ENCODE measurements around the gene ADAM22. TPM values are rescaled to one million over a fixed set of nuclear protein-coding genes. Genes with fewer than 3 reads are reported as not detected.

ADAM22 gene
- total and polyA plus RNA-seq, 2 donors (not counting 1 experiment from before 2014, with no cell fraction given), result 0.18 to 0.66 TPM

DNA sequence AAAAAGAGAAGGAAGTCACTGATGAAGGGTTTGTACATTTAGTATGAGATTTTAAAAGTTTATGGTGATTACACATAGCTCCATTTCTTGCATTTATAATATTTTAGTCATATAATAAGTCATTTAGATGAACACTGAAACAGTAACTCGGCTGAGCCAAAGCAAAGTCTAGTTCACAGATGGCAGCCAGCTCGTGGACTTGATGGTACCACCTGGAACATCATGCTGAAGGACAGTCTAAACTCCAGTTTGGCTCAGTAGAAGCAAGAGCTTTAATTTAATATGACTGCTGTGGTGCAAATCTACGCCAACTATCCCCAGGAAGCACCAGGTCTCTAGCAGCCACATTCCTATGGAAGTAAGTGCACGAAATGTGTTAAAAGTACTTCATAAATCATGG, 269.4 kb downstream of the ADAM22 start:
- H3K36me3 ChIP-seq (ENCODE audit: control insufficient read depth, insufficient read depth, low read length), result peaks cover 8% of the 10 kb centered on the region
- no peak for DNase-seq (ENCODE audit: low read depth in 2 of 2)
- no peaks in the 10 kb centered on the region for H3K79me2 ChIP-seq (ENCODE audit: control insufficient read depth, insufficient read depth, low read length)
- no peak overlapping the region for H3K4me2 ChIP-seq (ENCODE audit: extremely low read depth, insufficient read depth, low read length)
- no peak overlapping the region for H3K4me3 ChIP-seq (replicated peaks in 1 of 4; ENCODE audit: control extremely low read depth in 1 of 4, insufficient read depth in 1 of 4, low read depth in 3 of 4, low read length in 4 of 4)
- no peak overlapping the region for H3K27ac ChIP-seq (ENCODE audit: insufficient read depth, low read length)
- H4K20me1 ChIP-seq (ENCODE audit: control insufficient read depth, extremely low read depth, insufficient read depth, low read length), result no peaks in the 10 kb centered on the region
- H3K4me1 ChIP-seq (ENCODE audit: control insufficient read depth, extremely low read depth, insufficient read depth, low read length), result no peaks in the 10 kb centered on the region
- no peaks in the 10 kb centered on the region for H3K9me3 ChIP-seq (ENCODE audit: control insufficient read depth, insufficient read depth, low read depth, low read length)
- H3K9ac ChIP-seq (ENCODE audit: insufficient read depth, low read length), result no peak overlapping the region
- no peak overlapping the region for H2AFZ ChIP-seq (ENCODE audit: low read length)
- H3K27me3 ChIP-seq (ENCODE audit: control insufficient read depth, insufficient read depth, low read length), result no peaks in the 10 kb centered on the region
- TF ChIP-seq, protein P1, sequence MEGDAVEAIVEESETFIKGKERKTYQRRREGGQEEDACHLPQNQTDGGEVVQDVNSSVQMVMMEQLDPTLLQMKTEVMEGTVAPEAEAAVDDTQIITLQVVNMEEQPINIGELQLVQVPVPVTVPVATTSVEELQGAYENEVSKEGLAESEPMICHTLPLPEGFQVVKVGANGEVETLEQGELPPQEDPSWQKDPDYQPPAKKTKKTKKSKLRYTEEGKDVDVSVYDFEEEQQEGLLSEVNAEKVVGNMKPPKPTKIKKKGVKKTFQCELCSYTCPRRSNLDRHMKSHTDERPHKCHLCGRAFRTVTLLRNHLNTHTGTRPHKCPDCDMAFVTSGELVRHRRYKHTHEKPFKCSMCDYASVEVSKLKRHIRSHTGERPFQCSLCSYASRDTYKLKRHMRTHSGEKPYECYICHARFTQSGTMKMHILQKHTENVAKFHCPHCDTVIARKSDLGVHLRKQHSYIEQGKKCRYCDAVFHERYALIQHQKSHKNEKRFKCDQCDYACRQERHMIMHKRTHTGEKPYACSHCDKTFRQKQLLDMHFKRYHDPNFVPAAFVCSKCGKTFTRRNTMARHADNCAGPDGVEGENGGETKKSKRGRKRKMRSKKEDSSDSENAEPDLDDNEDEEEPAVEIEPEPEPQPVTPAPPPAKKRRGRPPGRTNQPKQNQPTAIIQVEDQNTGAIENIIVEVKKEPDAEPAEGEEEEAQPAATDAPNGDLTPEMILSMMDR (conservative IDR thresholded peaks at IDR 0.05 in 1 of 2, IDR thresholded peaks at IDR 0.05 in 1 of 2; ENCODE audit: low read depth in 1 of 2, low read length in 2 of 2), result no peak
- no peak for TF ChIP-seq EZH2 (IDR thresholded peaks at IDR 0.05; ENCODE audit: low read length, missing control alignments)

DNA sequence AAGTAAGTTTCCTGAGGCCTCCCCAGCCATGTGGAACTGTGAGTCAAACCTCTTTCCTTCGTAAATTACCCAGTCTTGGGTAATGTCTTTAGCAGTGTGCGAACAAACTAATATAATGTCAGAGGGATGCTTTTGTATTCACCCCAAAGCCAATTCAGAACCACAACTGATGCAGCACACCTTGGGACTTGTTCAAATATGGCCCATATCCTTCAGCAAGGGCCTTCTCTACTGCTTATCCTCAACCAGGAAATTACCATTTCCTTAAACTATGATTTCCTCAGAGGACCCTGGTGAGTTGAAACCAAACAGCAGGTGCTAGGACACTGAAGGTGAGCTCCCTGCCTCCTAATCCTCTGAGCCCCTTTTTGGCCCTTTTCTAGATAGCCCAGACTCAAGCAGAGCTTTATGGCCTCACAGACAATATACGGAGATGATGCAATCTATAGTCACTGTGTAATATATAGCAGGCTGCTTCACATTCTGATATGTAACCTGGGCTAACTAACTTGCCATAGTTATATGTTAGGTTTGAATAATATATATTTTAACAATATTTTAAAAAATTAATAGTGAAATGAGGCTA, 270.6 kb downstream of the ADAM22 start:
- no peak for TF ChIP-seq EZH2 (IDR thresholded peaks at IDR 0.05; ENCODE audit: low read length, missing control alignments)
- TF ChIP-seq, protein P1 (conservative IDR thresholded peaks at IDR 0.05 in 1 of 2, IDR thresholded peaks at IDR 0.05 in 1 of 2; ENCODE audit: low read depth in 1 of 2, low read length in 2 of 2), result no peak

DNA sequence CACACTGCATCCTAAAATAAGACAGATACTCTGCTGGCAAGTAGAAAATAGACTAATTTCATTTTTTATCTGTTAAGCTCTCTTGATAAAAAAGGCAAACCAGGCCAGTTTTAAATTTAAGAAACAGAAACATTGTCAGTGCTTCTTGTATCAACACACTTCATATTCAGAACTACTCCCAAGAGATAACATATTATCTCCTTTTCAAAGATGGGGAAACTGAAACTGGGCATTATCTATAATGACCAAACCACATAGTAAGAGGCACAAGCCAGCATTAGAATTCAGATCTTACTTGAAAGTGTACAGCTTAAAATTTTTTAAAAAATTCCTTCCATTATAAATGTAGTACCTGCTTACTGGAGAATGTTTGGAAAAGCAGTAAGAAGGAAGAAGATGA, 271.1 kb downstream of the ADAM22 start:
- H3K4me3 ChIP-seq (replicated peaks in 1 of 4; ENCODE audit: control extremely low read depth in 1 of 4, insufficient read depth in 1 of 4, low read depth in 3 of 4, low read length in 4 of 4), result no peak overlapping the region
- no peaks in the 10 kb centered on the region for H3K79me2 ChIP-seq (ENCODE audit: control insufficient read depth, insufficient read depth, low read length)
- H3K9ac ChIP-seq (ENCODE audit: insufficient read depth, low read length), result no peak overlapping the region
- H3K4me2 ChIP-seq (ENCODE audit: extremely low read depth, insufficient read depth, low read length), result no peak overlapping the region
- TF ChIP-seq EZH2 (IDR thresholded peaks at IDR 0.05; ENCODE audit: low read length, missing control alignments), result no peak
- TF ChIP-seq, protein P1 (conservative IDR thresholded peaks at IDR 0.05 in 1 of 2, IDR thresholded peaks at IDR 0.05 in 1 of 2; ENCODE audit: low read depth in 1 of 2, low read length in 2 of 2), result no peak
- H3K27me3 ChIP-seq (ENCODE audit: control insufficient read depth, insufficient read depth, low read length), result no peaks in the 10 kb centered on the region
- no peaks in the 10 kb centered on the region for H3K9me3 ChIP-seq (ENCODE audit: control insufficient read depth, insufficient read depth, low read depth, low read length)
- no peak for DNase-seq (ENCODE audit: low read depth in 2 of 2)
- H2AFZ ChIP-seq (ENCODE audit: low read length), result no peak overlapping the region
- H3K4me1 ChIP-seq (ENCODE audit: control insufficient read depth, extremely low read depth, insufficient read depth, low read length), result no peaks in the 10 kb centered on the region
- H4K20me1 ChIP-seq (ENCODE audit: control insufficient read depth, extremely low read depth, insufficient read depth, low read length), result no peaks in the 10 kb centered on the region
- no peak overlapping the region for H3K27ac ChIP-seq (ENCODE audit: insufficient read depth, low read length)
- peaks cover 8% of the 10 kb centered on the region for H3K36me3 ChIP-seq (ENCODE audit: control insufficient read depth, insufficient read depth, low read length)

More for the DNA sequence above, 270.6 kb downstream of the ADAM22 start:
- Histone ChIP-seq H3K4me1 (ENCODE audit: control insufficient read depth, extremely low read depth, insufficient read depth, low read length) (no peaks in the 10 kb centered on the region), H3K9me3 (ENCODE audit: control insufficient read depth, insufficient read depth, low read depth, low read length) (no peaks in the 10 kb centered on the region), H2AFZ (ENCODE audit: low read length) (no peak overlapping the region), H3K4me3 (replicated peaks in 1 of 4; ENCODE audit: control extremely low read depth in 1 of 4, insufficient read depth in 1 of 4, low read depth in 3 of 4, low read length in 4 of 4) (no peak overlapping the region), H3K79me2 (ENCODE audit: control insufficient read depth, insufficient read depth, low read length) (no peaks in the 10 kb centered on the region), H3K36me3 (ENCODE audit: control insufficient read depth, insufficient read depth, low read length) (peaks cover 8% of the 10 kb centered on the region), H4K20me1 (ENCODE audit: control insufficient read depth, extremely low read depth, insufficient read depth, low read length) (no peaks in the 10 kb centered on the region), H3K27ac (ENCODE audit: insufficient read depth, low read length) (no peak overlapping the region), H3K4me2 (ENCODE audit: extremely low read depth, insufficient read depth, low read length) (no peak overlapping the region), H3K27me3 (ENCODE audit: control insufficient read depth, insufficient read depth, low read length) (no peaks in the 10 kb centered on the region), H3K9ac (ENCODE audit: insufficient read depth, low read length) (no peak overlapping the region)
- no peak for DNase-seq (ENCODE audit: low read depth in 2 of 2)
